ENCODE data around the gene ZDHHC1. TPM values are rescaled to one million over a fixed set of nuclear protein-coding genes. Genes with fewer than 3 reads are reported as not detected.
"Not testable (repeated sequence)": the region's sequence is repeated elsewhere in the genome, so short reads cannot be mapped to it uniquely, and the experiment has no call there.

The ZDHHC1 gene
- total and polyA plus RNA-seq, 7 donors: 1.7 to 11.0 (median 5.8) TPM

DNA sequence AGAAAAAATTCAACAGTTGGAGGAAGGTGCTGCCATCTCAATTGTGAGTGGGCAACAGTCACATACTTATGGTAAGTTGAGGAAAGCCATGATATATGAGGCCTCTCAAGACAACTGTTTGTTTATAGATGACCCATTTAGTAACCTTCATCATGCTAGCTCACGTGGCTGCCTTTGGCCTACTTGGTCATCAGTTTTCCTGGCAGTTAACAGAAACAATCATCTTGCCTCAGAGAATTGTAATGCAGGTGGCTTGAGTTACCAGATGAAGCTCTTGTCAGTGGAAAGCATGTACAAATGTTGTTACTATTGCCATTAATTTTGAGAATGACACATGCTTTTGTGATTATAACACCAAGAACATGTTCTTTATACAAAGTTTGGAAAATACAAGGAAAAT lies 37.6 kb downstream of the ZDHHC1 start:
- H3K27ac ChIP-seq: peak overlapping the region; percentile 70
- H3K4me1 ChIP-seq: peaks cover 14% of the 10 kb centered on the region
- WGBS, 3 donors: 20 to 33% (median 21%) methylated on average over 1 of the region's 1 CpG
- ATAC-seq: peak; percentile 86 to 94 (median 92)
- TF ChIP-seq, protein P1, sequence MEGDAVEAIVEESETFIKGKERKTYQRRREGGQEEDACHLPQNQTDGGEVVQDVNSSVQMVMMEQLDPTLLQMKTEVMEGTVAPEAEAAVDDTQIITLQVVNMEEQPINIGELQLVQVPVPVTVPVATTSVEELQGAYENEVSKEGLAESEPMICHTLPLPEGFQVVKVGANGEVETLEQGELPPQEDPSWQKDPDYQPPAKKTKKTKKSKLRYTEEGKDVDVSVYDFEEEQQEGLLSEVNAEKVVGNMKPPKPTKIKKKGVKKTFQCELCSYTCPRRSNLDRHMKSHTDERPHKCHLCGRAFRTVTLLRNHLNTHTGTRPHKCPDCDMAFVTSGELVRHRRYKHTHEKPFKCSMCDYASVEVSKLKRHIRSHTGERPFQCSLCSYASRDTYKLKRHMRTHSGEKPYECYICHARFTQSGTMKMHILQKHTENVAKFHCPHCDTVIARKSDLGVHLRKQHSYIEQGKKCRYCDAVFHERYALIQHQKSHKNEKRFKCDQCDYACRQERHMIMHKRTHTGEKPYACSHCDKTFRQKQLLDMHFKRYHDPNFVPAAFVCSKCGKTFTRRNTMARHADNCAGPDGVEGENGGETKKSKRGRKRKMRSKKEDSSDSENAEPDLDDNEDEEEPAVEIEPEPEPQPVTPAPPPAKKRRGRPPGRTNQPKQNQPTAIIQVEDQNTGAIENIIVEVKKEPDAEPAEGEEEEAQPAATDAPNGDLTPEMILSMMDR (IDR thresholded peaks at IDR 0.05): no peak
- no peak overlapping the region for H3K4me3 ChIP-seq
- no peaks in the 10 kb centered on the region for H3K36me3 ChIP-seq (ENCODE audit: insufficient read depth in 1 of 2, low read depth in 1 of 2)
- no peaks in the 10 kb centered on the region for H3K27me3 ChIP-seq (ENCODE audit: insufficient read depth in 3 of 3, low read length in 2 of 3)
- H3K9me3 ChIP-seq: no peaks in the 10 kb centered on the region
- intact Hi-C loops (cut with DNase I): no loop called here
- DNase-seq: no peak

DNA sequence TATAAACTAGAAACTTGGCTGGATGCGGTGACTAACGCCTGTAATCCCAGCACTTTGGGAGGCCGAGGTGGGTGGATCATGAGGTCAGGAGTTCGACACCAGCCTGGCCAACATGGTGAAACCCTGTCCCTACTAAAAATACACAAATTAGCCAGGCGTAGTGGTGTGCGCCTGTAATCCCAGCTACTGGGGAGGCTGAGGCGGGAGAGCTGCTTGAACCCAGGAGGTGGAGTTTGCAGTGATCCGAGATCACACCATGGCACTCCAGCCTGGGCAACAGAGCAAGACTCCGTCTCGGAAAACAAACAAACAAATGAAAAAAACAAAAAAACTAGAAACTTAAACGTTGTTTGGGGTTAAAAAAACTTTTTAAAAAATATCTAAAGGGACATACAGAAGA lies 40.3 kb downstream of the ZDHHC1 start:
- 83 to 90% (median 87%) methylated on average over 11 of the region's 11 CpGs for WGBS, 3 donors
- ATAC-seq; H3K27me3 ChIP-seq (ENCODE audit: insufficient read depth in 3 of 3, low read length in 2 of 3); DNase-seq; intact Hi-C loops (cut with DNase I); H3K36me3 ChIP-seq (ENCODE audit: insufficient read depth in 1 of 2, low read depth in 1 of 2); H3K4me3 ChIP-seq; H3K9me3 ChIP-seq; H3K27ac ChIP-seq: not testable (repeated sequence)
- peaks cover 14% of the 10 kb centered on the region for H3K4me1 ChIP-seq

DNA sequence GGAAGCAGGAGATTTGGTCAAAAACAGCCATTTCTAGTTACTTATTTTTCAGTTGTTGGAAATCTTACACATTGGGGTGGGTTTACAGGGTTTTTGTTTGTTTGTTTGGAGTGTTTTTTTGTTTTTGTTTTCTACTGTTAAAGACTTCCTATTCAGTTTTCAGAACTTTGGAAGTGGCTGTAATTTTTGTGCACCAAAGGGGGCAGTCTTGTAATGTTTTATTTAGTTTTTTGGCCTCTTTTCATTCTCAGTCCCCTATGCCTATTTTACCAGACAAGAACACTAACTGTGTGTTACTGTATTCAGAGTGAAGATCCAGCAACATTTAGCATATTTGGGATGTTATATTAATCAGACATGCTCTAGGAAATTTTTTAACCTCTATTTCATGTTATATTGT lies 43.6 kb downstream of the ZDHHC1 start:
- DNase-seq: no peak
- intact Hi-C loops (cut with DNase I): loop anchor here in 1 of 2 donors (5.0 kb wide), 1 partner anchor 45 kb away; the partner anchor contains the start of gene ZDHHC1

DNA sequence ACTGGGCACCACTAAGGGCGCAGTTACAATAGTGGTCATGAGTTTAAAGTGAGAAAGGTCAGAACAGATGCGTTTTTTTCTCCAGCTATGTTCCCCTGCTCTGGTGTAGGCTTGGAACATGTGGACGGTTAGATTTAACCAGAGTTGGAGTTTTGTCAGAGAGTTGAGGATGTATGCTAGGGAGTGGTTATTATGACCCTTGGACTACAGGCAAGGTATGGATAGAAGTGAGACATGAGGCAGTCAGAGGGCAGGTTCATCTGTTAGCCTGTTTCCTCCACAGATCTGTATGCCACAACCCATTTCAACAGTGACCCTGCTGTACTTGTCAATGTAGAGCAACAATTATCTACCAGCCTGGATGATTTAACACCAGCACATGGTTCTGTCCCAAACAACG lies 45.6 kb downstream of the ZDHHC1 start:
- WGBS, 3 donors: 84 to 88% (median 86%) methylated on average over 4 of the region's 4 CpGs
- Histone ChIP-seq H3K4me3 (no peak overlapping the region), H3K27me3 (ENCODE audit: insufficient read depth in 3 of 3, low read length in 2 of 3) (peaks cover 0 to 3% (median 0%) of the 10 kb centered on the region in 3 donors), H3K9me3 (no peaks in the 10 kb centered on the region), H3K4me1 (no peaks in the 10 kb centered on the region), H3K36me3 (ENCODE audit: insufficient read depth in 1 of 2, low read depth in 1 of 2) (no peaks in the 10 kb centered on the region), H3K27ac (no peak overlapping the region)
- no peak for DNase-seq
- TF ChIP-seq, protein P1 (IDR thresholded peaks at IDR 0.05): no peak
- intact Hi-C loops (cut with DNase I): loop anchor here in 1 of 2 donors (5.0 kb wide), 1 partner anchor 47 kb away; the partner anchor contains the start of gene ZDHHC1
- no peak for ATAC-seq

More for the DNA sequence above, 43.6 kb downstream of the ZDHHC1 start:
- no peaks in the 10 kb centered on the region for H3K27me3 ChIP-seq (ENCODE audit: insufficient read depth in 3 of 3, low read length in 2 of 3)
- H3K4me1 ChIP-seq: no peaks in the 10 kb centered on the region
- ATAC-seq: peak in 1 of 4 donors; percentile 58
- no peak overlapping the region for H3K4me3 ChIP-seq
- no peaks in the 10 kb centered on the region for H3K9me3 ChIP-seq
- TF ChIP-seq, protein P1 (IDR thresholded peaks at IDR 0.05): peak; percentile 32
- H3K27ac ChIP-seq: no peak overlapping the region
- H3K36me3 ChIP-seq (ENCODE audit: insufficient read depth in 1 of 2, low read depth in 1 of 2): no peaks in the 10 kb centered on the region

DNA sequence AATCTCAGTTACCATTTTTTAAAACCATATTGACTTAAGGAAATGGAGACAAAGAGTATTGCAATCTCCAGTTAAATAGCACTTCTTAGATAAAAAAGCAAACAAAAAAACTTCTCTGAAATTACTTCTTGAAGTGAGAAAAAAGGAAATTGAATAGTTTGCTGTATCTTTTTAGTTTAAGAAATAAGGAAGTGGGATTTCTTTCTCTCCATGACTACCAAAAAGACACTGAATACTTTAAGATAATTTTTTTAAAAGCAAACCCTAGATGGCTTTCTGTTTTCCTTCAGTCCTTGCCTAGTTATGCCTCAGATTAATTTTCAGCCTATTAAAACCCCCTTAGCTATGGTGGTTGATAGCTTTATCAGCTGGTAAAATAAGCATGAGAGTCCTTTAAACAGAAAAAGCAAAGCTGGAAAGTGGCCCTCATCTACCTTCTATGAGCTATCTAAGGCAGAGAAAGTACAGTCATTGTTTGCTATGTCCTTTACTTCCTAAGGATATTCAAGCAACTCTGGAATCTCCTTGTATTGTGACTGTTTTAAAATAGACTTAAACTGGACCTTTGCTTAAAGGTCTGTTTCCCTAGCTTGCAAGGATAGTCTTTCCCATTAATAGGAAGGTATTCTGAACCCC lies 51.6 kb downstream of the ZDHHC1 start:
- ATAC-seq (no peak), DNase-seq (no peak)
- H3K36me3 ChIP-seq (ENCODE audit: insufficient read depth in 1 of 2, low read depth in 1 of 2): no peaks in the 10 kb centered on the region
- no peak overlapping the region for H3K4me3 ChIP-seq
- H3K27me3 ChIP-seq (ENCODE audit: insufficient read depth in 3 of 3, low read length in 2 of 3): peaks cover 0 to 3% (median 0%) of the 10 kb centered on the region in 3 donors
- intact Hi-C loops (cut with DNase I): loop anchor here in 1 of 2 donors (5.0 kb wide), 1 partner anchor 98 kb away; no protein-coding TSS in a partner anchor
- TF ChIP-seq, protein P1 (IDR thresholded peaks at IDR 0.05): no peak
- H3K27ac ChIP-seq: no peak overlapping the region
- no peaks in the 10 kb centered on the region for H3K4me1 ChIP-seq
- H3K9me3 ChIP-seq: no peaks in the 10 kb centered on the region

Data from psoas muscle (tissue), 8 donors.